ENCODE data around the gene DLEU7.

The DLEU7 gene

DNA sequence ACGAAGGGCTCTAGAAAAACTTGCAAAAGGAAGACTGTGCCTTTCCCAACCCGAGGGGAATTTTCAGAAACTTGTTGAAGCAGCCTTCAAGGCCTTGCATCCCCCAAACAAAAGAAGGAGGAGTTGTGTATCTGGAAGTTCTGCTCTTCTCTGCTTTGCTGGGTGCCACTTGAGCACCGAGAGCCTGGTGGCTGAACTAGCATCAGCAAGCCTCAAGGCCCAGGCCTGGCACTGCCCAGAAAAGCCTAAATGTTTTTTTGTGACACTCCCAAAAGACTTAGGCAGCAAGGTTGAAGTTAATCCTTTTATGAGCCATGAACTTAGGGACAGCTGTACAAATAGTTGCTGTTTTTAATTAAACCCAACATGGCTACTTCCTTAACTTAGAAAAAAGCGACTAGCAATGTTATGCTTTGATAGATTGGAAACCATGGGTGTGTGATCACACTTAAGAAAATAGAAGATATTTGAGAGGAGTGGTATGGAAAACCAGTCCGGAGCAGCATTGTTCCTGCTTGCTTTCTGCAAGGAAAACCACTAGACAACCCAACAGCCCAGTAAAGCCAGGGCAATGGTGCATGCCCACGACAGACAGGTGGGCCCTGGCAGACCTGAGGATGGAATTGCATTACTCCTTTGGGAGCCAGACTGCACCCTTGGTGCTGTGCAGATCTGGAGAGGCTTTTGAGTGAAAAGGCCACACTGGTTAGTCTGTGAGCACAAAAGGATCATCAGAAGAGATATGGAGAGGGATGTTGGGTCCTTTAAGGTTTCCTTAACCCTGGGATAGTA is 788 bp upstream of the DLEU7 start:
- no peak for DNase-seq (ENCODE audit: low read depth in 4 of 4, low spot score in 1 of 4)

DNA sequence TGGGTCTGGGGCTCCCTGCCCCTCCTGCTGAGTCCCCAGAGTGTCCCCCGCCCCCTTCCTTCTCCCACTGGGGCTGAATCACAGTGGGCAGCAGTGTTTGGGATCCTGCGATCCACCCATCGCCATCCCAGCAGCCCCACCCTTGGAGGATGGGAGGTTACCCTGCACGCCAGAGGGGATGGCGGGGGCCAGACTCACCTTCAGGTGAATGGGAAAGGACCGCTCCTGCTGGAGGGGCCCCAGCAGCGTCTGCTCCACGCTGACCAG is 569 bp downstream of the DLEU7 start:
- no peak for DNase-seq (ENCODE audit: low read depth in 4 of 4, low spot score in 1 of 4)

- DNase-seq (ENCODE audit: low read depth in 4 of 4, low spot score in 1 of 4): no peak
These were observed 1.1 kb downstream of the DLEU7 start for GRCh38 chr13:50842251-50842989.

- no peak for DNase-seq (ENCODE audit: low read depth in 4 of 4, low spot score in 1 of 4)
These were observed 1.7 kb downstream of the DLEU7 start for GRCh38 chr13:50841786-50842185.

- no peak for DNase-seq (ENCODE audit: low read depth in 4 of 4, low spot score in 1 of 4)
These were observed 3.2 kb downstream of the DLEU7 start for GRCh38 chr13:50840284-50840683.

GRCh38 chr13:50839828-50840227 is 3.7 kb downstream of the DLEU7 start:
- DNase-seq (ENCODE audit: low read depth in 4 of 4, low spot score in 1 of 4): no peak

DNA sequence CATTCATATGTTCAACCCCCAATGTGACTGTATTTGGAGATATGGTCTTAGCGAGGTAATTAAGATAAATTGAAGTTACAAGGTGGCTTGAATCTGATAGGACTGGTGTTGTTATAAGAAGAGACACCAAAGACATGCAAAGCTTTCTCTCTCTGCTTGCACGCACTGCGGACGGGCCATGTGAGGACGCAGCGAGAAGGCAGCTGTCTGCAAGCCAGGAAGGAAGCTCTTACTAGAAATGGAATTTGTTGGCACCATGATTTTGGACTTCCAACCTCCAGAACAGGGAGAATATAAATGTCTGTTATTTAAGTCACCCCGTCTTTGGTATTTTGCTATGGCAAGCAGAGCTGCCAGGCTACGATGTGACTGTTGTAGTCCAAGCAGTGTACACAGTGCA is 4.8 kb downstream of the DLEU7 start:
- DNase-seq (ENCODE audit: low read depth in 4 of 4, low spot score in 1 of 4): no peak

DNA sequence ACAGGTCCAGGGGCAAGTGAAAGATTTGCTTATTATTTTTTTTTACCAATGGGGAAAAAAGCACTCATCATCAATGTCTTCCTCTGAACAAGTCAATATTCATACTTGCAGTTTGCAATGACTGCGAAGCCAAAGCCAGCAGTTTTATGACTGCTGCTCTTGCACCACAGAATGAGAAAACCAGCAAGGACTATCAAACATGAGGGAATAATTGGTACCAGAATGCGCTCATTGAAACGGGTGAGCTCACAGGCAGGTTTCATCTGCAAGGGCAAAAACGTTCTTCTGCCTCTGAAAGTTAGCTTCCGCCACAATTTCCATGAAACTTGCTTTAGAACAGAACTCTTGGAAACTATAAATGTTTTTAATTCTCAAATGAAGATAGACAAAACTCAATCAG is 5.5 kb downstream of the DLEU7 start:
- no peak for DNase-seq (ENCODE audit: low read depth in 4 of 4, low spot score in 1 of 4)

- no peak for DNase-seq (ENCODE audit: low read depth in 4 of 4, low spot score in 1 of 4)
These were observed 12.0 kb downstream of the DLEU7 start for GRCh38 chr13:50831512-50831911.

GRCh38 chr13:50829896-50830295 is 13.6 kb downstream of the DLEU7 start:
- DNase-seq (ENCODE audit: low read depth in 4 of 4, low spot score in 1 of 4): no peak

- DNase-seq (ENCODE audit: low read depth in 4 of 4, low spot score in 1 of 4): no peak
These were observed 14.3 kb downstream of the DLEU7 start for GRCh38 chr13:50829226-50829625.

DNA sequence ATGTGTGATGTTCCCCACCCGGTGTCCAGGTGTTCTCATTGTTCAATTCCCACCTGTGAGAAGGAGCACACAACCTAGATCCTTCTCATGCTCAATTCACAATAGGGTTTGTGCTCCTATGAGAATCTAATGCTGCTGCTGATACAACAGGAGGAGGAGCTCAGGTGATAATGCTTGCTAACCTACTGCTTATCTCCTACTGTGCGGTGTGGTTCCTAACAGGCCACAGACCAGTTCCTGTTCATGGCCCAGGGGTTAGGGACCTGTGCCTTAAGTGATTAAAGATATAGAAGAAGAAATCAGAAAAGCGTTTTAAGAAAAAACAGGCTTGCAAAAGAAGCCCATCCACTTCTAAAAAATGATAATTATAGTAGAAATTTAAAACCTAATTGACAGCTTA is 17.5 kb downstream of the DLEU7 start:
- no peak for DNase-seq (ENCODE audit: low read depth in 4 of 4, low spot score in 1 of 4)

DNA sequence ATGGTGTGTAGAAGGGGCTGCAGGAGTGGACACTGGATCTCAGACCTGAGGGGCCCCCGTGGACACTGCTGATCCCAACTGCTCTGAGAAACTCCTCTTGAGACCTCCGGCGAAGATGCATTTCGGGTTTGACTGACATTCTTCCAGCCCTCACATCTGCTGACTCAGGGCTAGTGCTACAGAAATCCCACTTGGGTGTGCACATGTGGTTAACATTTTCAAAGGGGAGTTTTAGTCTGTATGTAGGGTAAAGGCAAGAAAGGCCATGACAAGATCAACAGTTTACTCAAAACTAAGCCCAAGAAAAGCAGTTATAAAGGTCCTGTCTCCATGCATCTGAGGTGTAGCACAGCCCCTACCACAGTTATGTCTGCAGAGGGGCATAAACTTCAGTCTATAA is 31.2 kb downstream of the DLEU7 start:
- no peak for DNase-seq (ENCODE audit: low read depth in 4 of 4, low spot score in 1 of 4)

DNA sequence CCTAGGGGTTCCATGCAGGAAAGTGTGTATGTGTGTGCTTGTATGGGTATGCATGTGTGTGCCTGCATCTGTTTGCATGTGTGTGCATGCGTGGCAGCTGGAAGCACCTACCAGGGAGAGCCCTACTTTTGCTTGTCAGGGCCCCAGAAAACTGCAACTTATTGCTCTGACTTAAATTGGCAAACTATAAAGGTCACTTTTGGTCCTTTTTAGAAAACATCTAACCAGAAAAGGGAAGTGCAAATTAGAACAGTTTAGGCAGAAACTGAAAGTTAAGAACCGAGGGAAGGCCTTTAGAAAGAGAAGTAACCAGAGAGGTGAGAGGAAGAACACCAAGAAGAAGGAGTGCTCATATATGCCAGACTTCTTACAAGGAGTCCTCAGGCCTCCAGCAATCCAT is 32.5 kb downstream of the DLEU7 start:
- no peak for DNase-seq (ENCODE audit: low read depth in 4 of 4, low spot score in 1 of 4)

DNA sequence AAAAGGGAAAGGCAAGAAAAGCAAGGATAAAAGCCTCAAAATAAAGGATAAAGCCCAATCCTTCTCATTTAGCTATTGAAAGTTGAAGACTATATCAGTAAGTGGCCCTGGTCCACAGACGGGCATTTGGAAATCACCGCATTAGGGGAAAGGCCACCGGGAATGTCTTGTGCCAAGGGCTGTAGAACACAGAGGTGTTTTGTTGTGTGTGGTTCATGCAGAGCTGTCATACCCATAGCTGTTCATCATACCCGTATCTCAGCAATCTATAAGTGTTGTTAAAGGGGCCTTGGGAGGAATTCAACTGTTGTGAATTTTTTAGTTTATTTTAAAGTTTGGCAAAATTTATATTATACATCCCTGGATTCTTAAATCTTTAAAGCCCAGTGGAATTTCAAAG is 33.0 kb downstream of the DLEU7 start:
- no peak for DNase-seq (ENCODE audit: low read depth in 4 of 4, low spot score in 1 of 4)

GRCh38 chr13:50809133-50810090 is 34.1 kb downstream of the DLEU7 start:
- DNase-seq (ENCODE audit: low read depth in 4 of 4, low spot score in 1 of 4): no peak

GRCh38 chr13:50805805-50806204 is 37.7 kb downstream of the DLEU7 start:
- DNase-seq (ENCODE audit: low read depth in 4 of 4, low spot score in 1 of 4): no peak

- peak; percentile 27 to 41 (median 38) for DNase-seq (ENCODE audit: low read depth in 4 of 4, low spot score in 1 of 4)
These were observed 42.2 kb downstream of the DLEU7 start for GRCh38 chr13:50801087-50801931.

DNA sequence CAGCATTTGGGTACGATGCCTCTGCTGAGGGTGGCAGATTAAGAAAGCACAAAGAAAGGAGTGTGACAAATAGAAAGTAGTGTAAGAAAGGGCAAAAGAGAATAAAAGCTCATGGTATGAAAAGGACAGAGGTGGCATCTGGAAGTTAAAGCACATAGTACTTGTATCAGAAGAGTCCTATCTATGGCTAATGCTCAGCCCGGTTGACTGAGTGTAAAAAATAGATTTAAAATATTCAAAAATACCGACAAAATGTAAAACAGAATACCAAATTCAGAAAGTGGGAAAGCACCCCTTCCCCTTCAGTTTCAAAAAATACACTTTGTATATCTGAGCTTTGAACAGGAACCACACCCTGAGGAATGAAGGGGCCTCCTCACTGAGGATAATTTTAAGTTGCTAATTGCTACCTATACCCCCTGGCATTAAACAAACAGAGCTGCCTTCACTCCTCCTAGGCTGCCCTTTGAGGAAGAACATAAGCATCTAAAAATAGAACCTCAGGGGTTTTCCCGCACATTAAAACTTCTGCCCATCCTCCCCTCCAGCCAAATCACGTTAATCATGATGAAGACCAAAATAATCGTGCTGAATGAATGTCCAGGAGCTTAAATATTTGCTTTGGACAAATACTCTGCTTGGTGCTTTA is 43.3 kb downstream of the DLEU7 start:
- DNase-seq (ENCODE audit: low read depth in 4 of 4, low spot score in 1 of 4): no peak

DNA sequence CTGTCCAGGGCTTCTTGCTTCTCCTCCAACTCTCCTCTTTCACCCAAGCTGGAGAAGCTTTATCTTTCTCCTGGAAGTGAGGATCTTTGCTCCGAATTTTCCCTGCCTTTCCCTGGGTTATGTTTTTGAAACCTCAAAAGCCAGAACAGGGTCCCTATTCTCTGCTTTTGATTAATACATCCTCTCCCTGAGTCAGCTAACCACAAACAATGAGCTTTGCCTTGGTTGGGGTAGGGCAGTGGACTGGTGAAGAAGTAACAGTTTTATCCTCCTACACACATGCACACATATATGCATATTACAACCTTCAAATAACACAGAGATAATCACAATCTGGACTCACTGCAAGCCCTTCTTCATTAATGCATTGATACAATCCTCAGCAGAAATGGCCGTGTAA is 44.6 kb downstream of the DLEU7 start:
- DNase-seq (ENCODE audit: low read depth in 4 of 4, low spot score in 1 of 4): no peak

Measured in stimulated activated CD4-positive, alpha-beta T cell treated with anti-CD3 and anti-CD28 coated beads, Interleukin-1b, Interleukin-23, amount 100 ng/mL, for 24 hours (primary cell).